GM21619 (cell line): ENCODE measurements around the gene ZDHHC20.
"Not testable (repeated sequence)": the region's sequence is repeated elsewhere in the genome, so short reads cannot be mapped to it uniquely, and the experiment has no call there.

Experiments used
- ATAC-seq: cut with Tn5 transposase; IDR thresholded peaks from one replicate; pipeline ENCODE4 v1.9.1; 2021; ENCODE audit not compliant: unreplicated experiment

Gene ZDHHC20

DNA sequence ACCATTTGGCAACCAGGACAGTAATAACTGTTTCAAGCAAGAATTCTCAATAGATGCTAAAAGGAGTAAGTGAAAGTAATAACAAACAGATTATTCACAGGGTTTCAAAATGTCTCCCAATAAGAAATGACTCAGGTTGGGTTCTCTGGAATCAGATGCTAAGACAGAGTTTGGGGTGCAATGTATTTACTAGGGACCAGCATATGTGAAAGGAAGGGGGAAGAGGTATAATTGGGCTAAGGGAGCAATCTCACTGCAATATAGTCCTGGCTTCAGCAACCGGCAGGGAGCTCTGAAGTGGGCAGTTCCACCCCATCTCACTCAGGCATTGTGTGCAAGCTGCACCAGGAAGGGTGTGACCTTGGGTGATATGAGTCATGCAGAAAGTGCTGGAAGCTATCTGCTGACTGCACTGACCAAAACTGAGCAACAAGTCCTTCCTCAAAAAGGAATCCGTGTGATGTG lies 23.4 kb downstream of the ZDHHC20 start:
- ATAC-seq: peak; percentile 95

DNA sequence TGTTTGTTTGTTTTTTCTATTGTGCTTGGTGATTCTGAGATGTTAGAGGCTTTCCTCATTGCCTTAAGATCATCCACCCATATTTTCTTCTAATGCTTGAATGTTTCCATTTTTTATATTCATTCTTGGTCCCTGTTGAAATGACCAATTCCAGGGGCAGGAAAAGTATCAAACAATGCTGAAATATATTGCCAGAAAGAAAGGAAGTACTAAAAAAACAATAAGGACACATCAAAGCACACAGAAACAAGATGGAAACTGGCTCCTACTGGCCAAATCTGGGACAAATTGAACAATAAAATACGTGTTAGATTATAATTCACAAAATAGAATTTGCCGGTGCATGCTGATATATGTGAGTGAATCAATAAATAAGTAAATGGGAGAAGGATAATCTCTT lies 23.9 kb downstream of the ZDHHC20 start:
- no peak for ATAC-seq

DNA sequence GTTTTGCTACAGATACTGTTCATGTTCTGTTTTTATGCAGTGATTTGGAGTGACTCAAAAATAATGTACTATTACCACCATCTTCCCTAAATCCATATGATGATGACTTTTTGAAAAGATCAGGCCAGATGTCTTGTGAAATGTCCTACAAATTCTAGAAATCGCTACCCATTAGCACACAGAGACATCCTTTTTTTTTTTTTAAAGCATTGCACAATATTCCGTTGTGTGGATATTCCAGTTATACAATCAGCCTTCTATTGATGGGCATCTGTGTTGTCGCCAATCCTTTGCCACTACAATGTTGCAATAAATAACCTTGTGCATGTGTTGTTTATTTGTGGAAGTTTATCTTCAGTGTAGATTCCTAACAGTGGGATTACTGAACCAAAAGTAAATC lies 24.5 kb downstream of the ZDHHC20 start:
- ATAC-seq: no peak

DNA sequence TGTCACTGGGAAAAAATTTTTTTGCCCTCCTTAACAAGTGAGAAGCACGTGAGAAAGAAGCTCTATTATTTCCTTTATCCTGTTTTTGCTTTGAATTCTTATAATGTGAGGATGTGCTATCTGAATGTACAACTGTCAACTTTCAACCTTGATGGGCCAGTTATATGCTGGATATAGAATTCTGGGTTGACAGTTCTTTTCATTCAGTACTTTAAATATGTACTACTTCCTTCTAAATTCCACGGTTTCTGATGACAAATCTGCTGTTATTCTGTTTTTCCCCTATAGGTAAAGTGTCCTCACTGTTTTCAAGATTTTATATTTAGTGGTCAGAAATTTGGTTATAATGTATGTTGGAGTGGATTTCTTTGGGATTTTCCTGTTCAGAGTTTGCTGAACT lies 29.9 kb downstream of the ZDHHC20 start:
- ATAC-seq: no peak

DNA sequence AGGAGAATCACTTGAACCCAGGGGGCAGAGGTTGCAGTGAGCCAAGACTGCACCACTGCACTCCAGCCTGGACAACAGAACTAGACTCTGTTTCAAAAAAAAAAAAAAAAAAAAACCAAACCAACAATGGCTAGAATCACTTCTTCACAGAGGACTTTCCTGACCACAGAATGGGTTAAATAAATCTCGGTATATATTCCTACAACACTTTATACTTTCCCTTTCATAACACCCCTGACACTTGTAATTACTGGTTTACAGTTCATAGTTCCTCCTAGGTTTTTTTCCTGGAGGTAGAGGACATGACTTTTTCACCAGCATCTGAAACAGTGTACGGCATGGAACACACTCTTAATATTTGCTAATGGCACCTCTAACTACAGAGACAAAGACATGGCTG lies 31.4 kb downstream of the ZDHHC20 start:
- ATAC-seq: no peak

DNA sequence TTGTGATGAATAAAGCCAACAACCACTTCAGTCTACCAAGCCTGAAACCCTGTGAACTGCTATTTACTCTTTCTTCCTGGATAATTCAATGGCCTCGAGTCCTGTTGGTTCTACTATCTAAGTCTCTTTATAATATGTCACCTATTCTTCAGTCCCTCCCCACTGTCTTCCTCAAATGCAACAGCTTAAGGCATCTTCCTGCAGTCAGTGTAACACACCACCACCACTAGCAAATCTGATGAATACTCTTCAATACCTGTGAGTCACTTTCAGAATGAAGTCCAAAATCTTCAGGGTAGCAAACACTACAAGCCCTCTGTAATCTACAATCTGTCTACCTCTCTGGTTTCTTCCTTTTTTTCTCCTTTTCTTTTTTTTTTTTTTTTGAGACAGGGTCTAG lies 32.9 kb downstream of the ZDHHC20 start:
- no peak for ATAC-seq

DNA sequence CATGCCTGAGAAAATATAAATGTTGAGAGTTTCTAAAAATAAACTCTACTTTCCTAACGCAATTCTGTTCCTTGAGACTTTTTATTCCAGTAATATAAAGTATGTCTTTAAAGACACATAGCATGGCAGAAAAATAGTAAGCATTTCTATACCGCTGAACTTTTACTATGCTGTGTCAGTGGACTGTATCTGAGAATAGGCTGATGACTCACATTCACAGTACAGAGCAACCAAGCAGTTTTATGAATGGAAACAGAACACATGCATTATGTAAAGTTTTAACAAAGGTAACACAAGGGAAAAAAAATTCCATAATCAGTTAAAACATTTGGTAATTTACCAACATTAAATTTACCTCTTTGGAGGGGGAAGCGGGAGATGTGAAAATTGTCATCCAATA lies 38.4 kb downstream of the ZDHHC20 start:
- no peak for ATAC-seq

DNA sequence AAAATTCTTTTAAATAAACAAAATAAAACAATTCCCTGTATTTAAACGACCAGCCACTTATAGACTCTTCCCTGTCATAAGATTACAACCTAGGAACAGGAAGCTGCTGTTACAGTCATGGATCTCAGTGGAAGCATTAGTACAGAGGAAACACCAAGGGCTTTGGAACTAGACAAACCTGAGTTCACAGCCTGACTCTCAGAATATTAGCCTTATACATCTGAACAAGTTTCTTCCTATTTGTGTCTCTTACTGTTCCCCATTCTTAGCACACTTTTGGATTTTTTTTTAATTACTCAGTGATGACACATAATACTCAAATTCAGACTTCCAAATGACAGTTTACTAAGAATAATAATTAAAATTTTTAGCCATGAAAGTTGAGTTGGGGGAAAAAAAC lies 46.1 kb downstream of the ZDHHC20 start:
- ATAC-seq: no peak

DNA sequence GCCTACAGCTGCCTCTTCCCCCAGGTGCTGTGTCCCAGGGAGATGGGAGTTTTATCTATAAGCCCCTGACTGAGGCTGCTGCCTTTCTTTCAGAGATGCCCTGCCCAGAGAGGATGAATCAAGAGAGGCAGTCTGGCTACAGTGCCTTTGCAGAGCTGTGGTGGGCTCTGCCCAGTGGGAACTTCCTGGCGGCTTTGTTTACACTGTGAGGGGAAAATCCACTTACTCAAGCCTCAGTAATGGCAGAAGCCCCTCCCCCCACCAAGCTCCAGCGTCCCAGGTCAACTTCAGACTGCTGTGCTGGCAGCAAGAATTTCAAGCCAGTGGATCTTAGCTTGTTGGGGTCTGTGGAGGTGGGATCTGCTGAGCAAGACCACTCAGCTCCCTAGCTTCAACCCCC lies 48.6 kb downstream of the ZDHHC20 start:
- not testable (repeated sequence) for ATAC-seq

DNA sequence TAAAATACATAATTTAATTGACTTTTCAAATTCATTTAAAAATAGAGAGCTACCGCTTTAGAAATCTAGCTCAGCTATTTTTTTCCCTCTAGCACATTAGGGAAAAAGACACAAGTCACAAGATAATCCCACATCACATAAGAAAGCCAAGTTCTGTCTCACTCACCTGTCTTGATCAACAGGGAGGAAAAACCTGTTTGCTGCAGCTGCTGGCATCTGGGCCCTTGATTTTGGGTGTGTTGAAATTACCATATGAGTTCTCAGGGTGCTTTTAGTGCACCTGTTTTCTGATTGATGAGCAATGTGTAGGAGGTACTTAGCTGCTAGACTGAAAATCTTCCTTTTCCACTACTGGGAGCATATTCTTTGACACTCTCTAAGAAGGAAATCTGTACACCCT lies 53.8 kb downstream of the ZDHHC20 start:
- ATAC-seq: no peak

DNA sequence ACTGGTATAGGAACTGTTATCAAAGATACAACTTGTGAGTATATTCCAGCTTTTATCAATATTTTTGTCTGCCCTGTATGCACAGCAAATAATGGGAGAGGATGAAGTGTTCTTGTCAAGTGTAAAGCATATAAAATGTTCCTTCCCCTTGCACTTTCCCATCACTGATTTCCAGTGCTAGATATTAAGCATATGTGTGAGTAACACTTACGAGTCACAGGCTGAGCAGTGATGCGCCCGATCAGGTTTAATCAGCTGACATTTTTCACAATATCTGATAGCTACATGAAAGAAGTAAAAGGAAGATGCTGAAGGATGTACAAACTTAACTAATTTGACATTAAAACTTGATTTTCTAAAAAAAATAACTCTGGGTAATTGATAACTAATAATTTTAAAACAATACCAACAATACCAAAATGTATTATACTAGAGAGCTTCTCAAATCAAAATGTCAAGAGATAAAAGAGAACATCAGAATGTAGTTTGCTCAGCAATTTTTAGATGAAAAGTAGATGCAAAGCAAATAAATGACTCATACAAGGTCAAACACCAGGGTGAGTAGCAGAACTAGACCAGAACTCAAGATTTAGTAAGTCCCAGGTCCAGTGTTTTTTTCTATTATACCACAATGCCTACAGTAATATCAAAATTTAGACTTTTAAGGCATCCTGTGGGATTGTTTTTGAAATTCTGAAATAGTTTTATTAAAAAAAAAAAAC lies 56.4 kb downstream of the ZDHHC20 start:
- no peak for ATAC-seq

DNA sequence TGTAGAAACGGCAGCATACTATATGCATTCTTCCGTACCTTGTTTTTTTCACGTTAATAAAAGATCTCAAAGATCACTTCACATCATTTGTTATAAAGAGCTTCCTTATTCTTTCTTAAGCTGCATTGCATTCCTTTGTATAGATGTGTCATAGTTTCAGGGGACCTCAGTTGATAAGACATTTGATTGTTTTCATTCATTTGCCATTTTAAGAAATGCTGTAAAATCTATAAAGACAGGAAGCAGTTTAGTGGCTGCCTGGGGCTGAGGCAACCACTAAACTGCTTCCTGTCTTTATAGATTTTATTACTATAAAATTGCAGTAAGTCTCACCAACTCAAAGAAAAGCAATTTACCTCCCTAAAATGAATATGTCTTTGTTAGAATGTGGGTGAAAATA lies 59.4 kb downstream of the ZDHHC20 start:
- no peak for ATAC-seq

DNA sequence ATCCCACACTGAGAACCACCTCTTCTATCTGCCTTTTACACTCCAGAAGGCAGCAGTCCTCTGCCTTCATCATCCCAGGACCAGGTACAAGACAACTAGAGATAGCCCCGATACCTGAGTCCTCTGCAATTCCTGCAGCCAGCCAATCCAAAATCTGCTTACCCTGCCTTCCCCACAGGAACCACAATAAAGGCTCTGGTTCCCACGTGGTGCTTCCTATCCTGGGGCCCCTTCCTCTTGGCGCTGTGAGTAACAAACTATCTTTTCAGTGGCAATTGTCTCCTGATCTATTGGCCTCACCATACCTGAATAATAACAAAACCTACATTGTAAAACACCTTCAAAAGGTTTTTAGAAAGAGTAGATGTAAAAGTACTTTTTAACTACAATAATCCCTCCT lies 63.1 kb downstream of the ZDHHC20 start:
- ATAC-seq: no peak

DNA sequence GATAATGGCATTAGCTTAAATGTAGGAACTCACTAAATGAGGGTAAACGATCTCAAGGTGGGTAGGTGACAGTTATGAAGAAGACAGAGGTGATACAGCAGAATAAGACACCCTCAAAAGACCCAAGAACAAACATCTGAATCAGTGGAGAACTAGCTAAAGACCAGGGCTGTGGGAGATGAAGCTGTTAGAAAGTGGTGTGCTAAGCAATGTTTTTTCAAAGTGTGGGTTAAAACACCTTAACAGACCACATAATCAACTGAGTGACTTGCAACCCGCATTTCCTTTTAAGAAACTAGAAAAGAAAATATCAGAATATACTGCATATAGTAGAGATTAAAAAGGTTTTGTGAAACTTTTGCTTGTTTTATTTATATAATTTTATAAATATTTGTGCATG lies 70.0 kb downstream of the ZDHHC20 start:
- no peak for ATAC-seq

DNA sequence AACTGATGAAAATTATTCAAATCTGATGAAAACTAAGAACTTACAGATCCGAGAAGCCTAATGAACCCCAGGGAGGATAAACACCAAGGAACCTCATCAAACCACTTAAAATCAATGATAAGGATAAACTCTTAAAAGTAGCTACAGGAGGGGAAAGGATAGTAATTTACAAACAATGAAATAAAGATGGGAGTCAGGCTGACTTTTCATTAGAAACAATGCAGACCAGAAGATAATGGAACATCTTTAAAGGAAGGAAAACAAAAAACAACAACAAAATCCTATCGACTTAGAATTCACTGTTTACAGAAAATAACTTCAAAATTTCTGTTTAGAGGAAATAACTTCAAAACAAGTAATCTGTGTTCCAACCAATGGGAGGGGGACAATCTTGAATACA lies 73.4 kb downstream of the ZDHHC20 start:
- ATAC-seq: no peak

DNA sequence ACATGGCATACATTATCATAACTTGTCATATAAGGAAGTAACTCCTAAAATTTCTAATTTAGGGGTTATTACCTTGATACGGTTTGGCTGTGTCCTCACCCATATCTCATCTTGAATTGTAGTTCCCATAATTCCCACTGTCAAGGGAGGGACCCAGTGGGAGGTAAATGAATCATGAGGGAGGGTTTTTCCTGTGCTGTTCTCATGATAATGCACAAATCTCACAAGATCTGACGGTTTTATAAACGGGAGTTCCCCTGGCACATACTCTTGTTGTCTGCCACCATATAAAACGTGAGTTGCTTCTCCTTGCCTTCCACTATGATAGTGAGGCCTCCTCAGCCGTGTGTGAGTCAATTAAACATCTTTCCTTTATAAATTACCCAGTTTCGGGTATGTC lies 76.0 kb downstream of the ZDHHC20 start:
- no peak for ATAC-seq

DNA sequence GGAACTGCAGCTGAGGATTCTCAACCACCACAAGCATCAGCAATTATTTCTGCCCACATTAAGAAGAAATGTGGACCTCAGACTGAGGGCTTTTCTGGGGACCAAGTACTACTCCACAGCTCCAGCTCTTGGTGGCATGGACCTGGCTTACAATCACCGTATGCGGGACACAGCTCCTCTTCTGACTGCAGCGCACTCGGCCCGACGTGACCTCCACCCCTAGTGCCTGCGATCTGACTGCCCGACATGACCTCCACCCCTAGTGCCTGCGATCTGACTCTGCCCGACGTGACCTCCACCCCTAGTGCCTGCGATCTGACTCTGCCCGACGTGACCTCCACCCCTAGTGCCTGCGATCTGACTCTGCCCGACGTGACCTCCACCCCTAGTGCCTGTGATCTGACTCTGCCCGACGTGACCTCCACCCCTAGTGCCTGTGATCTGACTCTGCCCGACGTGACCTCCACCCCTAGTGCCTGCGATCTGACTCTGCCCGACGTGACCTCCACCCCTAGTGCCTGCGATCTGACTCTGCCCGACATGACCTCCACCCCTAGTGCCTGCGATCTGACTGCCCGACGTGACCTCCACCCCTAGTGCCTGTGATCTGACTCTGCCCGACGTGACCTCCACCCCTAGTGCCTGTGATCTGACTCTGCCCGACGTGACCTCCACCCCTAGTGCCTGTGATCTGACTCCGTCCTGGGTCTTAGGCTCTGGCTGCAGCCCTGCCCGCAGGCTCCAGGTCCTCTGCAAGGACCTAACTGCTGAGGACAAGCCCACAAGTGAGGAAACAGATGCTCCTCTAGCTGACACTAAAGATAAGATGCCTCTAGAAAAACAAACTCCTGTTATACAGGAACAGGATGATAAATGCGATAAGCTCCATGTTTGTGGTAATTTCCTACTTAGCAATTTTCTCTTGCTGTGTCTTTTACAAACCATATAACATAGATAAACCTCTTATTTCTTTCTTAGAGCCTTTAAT lies 81.8 kb downstream of the ZDHHC20 start:
- ATAC-seq: not testable (repeated sequence)

DNA sequence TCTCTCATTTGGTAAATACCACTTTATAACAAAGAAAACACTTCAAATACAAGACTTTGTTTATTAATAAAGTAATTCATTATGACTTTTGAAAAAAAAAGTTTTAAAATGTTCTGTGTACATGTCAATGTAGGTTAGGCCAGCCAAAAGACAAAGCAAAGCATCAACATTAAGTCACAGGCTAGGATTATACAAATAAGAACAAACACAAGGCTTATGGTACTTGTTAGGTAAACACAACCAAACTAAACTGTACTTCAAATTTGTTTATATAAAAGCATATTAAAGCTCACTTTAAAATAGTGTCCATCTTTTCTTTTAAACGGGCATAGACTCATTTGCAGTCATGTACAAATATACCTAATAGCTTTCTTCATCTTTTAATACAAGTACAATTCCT lies 86.6 kb downstream of the ZDHHC20 start:
- ATAC-seq: no peak

DNA sequence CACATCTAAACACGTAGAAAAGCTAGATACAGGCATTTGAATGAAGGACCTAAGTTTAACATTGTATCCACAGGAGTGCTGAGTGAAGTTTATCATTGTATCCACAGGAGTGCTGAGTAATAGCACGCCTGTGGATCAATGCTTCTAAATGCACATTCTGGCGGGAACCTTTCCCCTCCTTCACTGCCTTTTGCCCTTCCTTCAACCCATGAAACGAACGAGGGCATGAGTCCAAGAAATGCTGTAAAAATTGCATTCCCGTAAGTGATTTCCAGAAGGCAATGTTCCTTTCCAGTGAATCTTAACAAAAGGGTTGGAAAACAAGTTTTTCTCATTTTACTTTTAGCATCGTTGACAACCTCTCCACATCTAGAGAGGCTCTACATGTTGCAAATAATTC lies 88.1 kb downstream of the ZDHHC20 start:
- no peak for ATAC-seq

DNA sequence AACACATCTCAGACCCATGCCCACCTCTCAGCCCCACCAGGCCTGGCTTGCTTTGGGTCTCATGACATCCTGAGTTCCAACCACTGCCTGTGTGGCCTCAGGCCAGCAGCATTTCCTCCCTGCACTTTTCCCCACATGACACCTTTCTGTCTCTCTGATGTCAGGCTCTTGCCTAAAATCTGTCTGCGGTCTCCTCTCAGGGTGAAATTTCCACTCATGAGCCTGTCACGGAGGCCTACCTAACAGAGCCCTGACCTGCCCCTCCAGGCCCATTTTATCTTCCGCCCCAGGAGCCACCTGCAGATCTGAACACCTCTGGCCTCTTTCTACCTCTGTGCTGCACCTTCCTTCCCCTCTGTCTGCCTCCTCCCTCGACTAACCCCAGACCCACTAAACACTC lies 93.5 kb downstream of the ZDHHC20 start:
- ATAC-seq: no peak

DNA sequence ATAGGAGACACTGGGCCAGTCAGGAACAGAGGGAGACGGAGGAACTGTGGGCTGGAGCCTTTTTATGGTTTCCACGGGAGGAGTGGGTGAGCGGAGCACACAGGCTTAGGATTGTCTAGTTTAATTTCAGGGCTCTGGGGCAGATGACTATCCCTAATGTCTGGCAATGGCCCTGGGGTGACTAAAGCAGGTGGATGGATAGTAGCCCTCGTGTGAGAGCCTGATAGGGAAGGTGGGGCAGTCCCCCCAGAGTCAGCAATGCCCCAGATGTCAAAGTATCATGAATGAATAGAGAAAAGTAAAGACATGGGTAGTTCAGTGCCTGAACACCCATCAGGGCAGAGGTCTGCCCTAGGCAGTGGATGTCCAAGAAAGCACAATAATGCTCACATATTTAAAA lies 94.2 kb downstream of the ZDHHC20 start:
- ATAC-seq: no peak

DNA sequence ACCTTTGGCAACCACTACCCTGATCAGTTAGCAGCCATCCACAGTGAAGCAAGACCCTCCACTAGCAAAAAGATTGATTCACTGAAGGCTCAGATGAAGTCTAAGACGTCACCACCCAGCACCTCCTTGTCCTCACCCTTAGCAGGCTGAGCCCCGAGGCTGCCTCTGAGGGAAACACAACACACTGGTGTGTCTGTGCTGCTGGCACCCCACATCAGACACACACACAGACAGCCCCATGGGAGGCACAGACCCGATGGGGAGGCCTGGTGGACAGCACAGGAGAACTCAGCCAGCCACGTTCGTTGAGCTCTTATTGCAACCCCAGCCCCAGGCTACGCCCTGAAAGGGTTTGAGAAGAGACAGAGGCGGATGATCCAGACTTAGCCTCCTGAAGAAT lies 94.7 kb downstream of the ZDHHC20 start:
- no peak for ATAC-seq
